Esophagus squamous epithelium (tissue), 5 donors: ENCODE data around the gene PDE3A. TPM values are rescaled to one million over a fixed set of nuclear protein-coding genes. Genes with fewer than 3 reads are reported as not detected.

Experiments used
- DNase-seq: peaks from one replicate; lab custom pipeline; 2025; lab: John Stamatoyannopoulos, UW
- H3K27ac ChIP-seq, 4 donors: fragments of 200-600 bp; sonication (generic); one replicate each; pipeline ENCODE4 v1.5.1; 2016 to 2019; ENCODE audit warnings: mild to moderate bottlenecking in 1 of 4
- H3K27me3 ChIP-seq, 4 donors: fragments of 200-600 bp; sonication (generic); 1 replicate in 3 of 4; 2 replicates in 1 of 4; pipeline versions ENCODE4 v1.5.1 to v1.6.0; 2017 to 2021; ENCODE audit warnings: antibody characterized with exemption in 1 of 4
- H3K36me3 ChIP-seq, 3 donors: fragments of 200-600 bp; sonication (generic); one replicate each; pipeline ENCODE4 v1.5.1; 2016 to 2019
- H3K4me1 ChIP-seq, 3 donors: fragments of 200-600 bp; sonication (generic); one replicate each; pipeline ENCODE4 v1.5.1; 2017 to 2019
- H3K4me3 ChIP-seq, 4 donors: fragments of 200-600 bp; sonication (generic); 1 replicate in 3 of 4; 2 replicates in 1 of 4; pipeline ENCODE4 v1.5.1; 2016 to 2019; ENCODE audit warnings: mild to moderate bottlenecking in 2 of 4, moderate library complexity in 1 of 4
- H3K9me3 ChIP-seq, 3 donors: fragments of 200-600 bp; sonication (generic); one replicate each; pipeline ENCODE4 v1.5.1; 2016 to 2019
- CTCF ChIP-seq, 6 experiments: fragments of 450-650 bp in 4 of 6; fragments of 200-600 bp in 2 of 6; sonication (generic) in 2 of 6; IDR thresholded peaks; one replicate each; pipeline ENCODE4 v1.5.1; 2016 to 2019; ENCODE audit warnings: antibody characterized with exemption in 6 of 6, mild to moderate bottlenecking in 4 of 6, moderate library complexity in 4 of 6
- POLR2A ChIP-seq, 4 donors: fragments of 450-650 bp; IDR thresholded peaks; one replicate each; pipeline ENCODE4 v1.6.1; 2017; ENCODE audit warnings: antibody characterized with exemption in 4 of 4, mild to moderate bottlenecking in 4 of 4, moderate library complexity in 3 of 4
- WGBS, 2 donors: methylation state at CpG; one replicate each; pipeline ENCODE4 v1.1.5; 2018; 5-methylcytosine and 5-hydroxymethylcytosine counted together
- intact Hi-C: fragments of 100-400 bp; cut with DNase I; formaldehyde crosslinking; loops from one replicate; pipeline ENCODE4 v1.15.0; 2022
- total RNA-seq, 4 donors: library from RNA; depleted of rRNA; stranded (reverse); fragments of >200 nt; gene quantifications; one replicate each; pipeline ENCODE4 v1.1.0, GENCODE V29; 2016
- donor health status: DM: yes; HTN: yes; CAD: no.

PDE3A gene
- total RNA-seq, 4 donors from 2014 or later = 0.30 to 5.5 (median 3.1) TPM

GRCh38 chr12:20370866-20371519, 2.7 kb downstream of the PDE3A start:
- Histone ChIP-seq H3K9me3 (no peaks in the 10 kb centered on the region), H3K27ac (peak overlapping the region in 3 of 4 donors; percentile 38 to 88 (median 84)), H3K4me1 (peaks cover 6 to 27% (median 11%) of the 10 kb centered on the region in 3 donors), H3K27me3 (peaks cover 0 to 25% (median 0%) of the 10 kb centered on the region in 4 donors), H3K36me3 (no peaks in the 10 kb centered on the region), H3K4me3 (peak overlapping the region in 3 of 4 donors; percentile 64 to 78 (median 72))
- 66% methylated on average over 5 of the region's 5 CpGs for WGBS, 2 donors
- no peak for TF ChIP-seq CTCF (IDR thresholded peaks at IDR 0.05)
- no peak for TF ChIP-seq POLR2A (IDR thresholded peaks at IDR 0.05)
- no peak for DNase-seq
- intact Hi-C loops = no loop called here

- intact Hi-C loops = no loop called here
- H3K27me3 ChIP-seq = peaks cover 0 to 25% (median 0%) of the 10 kb centered on the region in 4 donors
- no peaks in the 10 kb centered on the region for H3K9me3 ChIP-seq
- peak overlapping the region in 1 of 4 donors; percentile 2 for H3K27ac ChIP-seq
- H3K4me1 ChIP-seq = peaks cover 6 to 27% (median 11%) of the 10 kb centered on the region in 3 donors
- H3K36me3 ChIP-seq = no peaks in the 10 kb centered on the region
- TF ChIP-seq CTCF (IDR thresholded peaks at IDR 0.05) (no peak), POLR2A (IDR thresholded peaks at IDR 0.05) (no peak)
- no peak for DNase-seq
- 71 to 75% methylated on average over 3 of the region's 3 CpGs for WGBS, 2 donors
- H3K4me3 ChIP-seq = peak overlapping the region in 1 of 4 donors; percentile 78
These were observed 4.2 kb downstream of the PDE3A start for GRCh38 chr12:20372326-20373096.

- H3K4me1 ChIP-seq = peaks cover 2 to 5% (median 4%) of the 10 kb centered on the region in 3 donors
- no peak overlapping the region for H3K4me3 ChIP-seq
- 52 to 53% methylated on average over 3 of the region's 3 CpGs for WGBS, 2 donors
- TF ChIP-seq POLR2A (IDR thresholded peaks at IDR 0.05) (no peak), CTCF (IDR thresholded peaks at IDR 0.05) (no peak)
- H3K27ac ChIP-seq = no peak overlapping the region
- no peaks in the 10 kb centered on the region for H3K9me3 ChIP-seq
- DNase-seq = no peak
- intact Hi-C loops = no loop called here
- peaks cover 0 to 18% (median 0%) of the 10 kb centered on the region in 4 donors for H3K27me3 ChIP-seq
- no peaks in the 10 kb centered on the region for H3K36me3 ChIP-seq
These were observed 6.5 kb downstream of the PDE3A start for GRCh38 chr12:20374795-20375194.

- no peaks in the 10 kb centered on the region for H3K9me3 ChIP-seq
- DNase-seq = no peak
- no peak overlapping the region for H3K4me3 ChIP-seq
- peaks cover 0 to 10% (median 0%) of the 10 kb centered on the region in 4 donors for H3K27me3 ChIP-seq
- H3K27ac ChIP-seq = no peak overlapping the region
- no peaks in the 10 kb centered on the region for H3K36me3 ChIP-seq
- H3K4me1 ChIP-seq = no peaks in the 10 kb centered on the region
- intact Hi-C loops = no loop called here
- TF ChIP-seq POLR2A (IDR thresholded peaks at IDR 0.05) = no peak
- TF ChIP-seq CTCF (IDR thresholded peaks at IDR 0.05) = no peak
These were observed 7.2 kb downstream of the PDE3A start for GRCh38 chr12:20375560-20375959.

GRCh38 chr12:20376984-20377383, 8.6 kb downstream of the PDE3A start:
- Histone ChIP-seq H3K9me3 (no peaks in the 10 kb centered on the region), H3K27ac (no peak overlapping the region), H3K36me3 (no peaks in the 10 kb centered on the region), H3K4me1 (no peaks in the 10 kb centered on the region), H3K27me3 (no peaks in the 10 kb centered on the region), H3K4me3 (no peak overlapping the region)
- intact Hi-C loops = no loop called here
- WGBS, 2 donors = 89 to 92% methylated on average over 1 of the region's 1 CpG
- no peak for DNase-seq
- TF ChIP-seq CTCF (IDR thresholded peaks at IDR 0.05) = peak in 5 of 6 experiments; percentile 15 to 58 (median 26)
- no peak for TF ChIP-seq POLR2A (IDR thresholded peaks at IDR 0.05)
